Left renal pelvis (tissue), 4 donors: ENCODE results near the gene SAMM50. TPM values are rescaled to one million over a fixed set of nuclear protein-coding genes. Genes with fewer than 3 reads are reported as not detected.

ENCODE experiments used
- DNase-seq, 4 donors: peaks; one replicate each; pipeline ENCODE4 v3.0.0-alpha.2; 2013; ENCODE audit warnings: low read depth in 4 of 4, low spot score in 3 of 4
- polyA plus RNA-seq, 4 donors: library from polyadenylated mRNA; unstranded; fragments of 120-200 nt; gene quantifications; one replicate each; pipeline ENCODE4 v1.2.1, GENCODE V29; 2013; ENCODE audit not compliant: insufficient read length in 4 of 4

SAMM50 gene
- polyA plus RNA-seq, 4 donors: 46.3 to 68.2 (median 64.6) TPM

DNA sequence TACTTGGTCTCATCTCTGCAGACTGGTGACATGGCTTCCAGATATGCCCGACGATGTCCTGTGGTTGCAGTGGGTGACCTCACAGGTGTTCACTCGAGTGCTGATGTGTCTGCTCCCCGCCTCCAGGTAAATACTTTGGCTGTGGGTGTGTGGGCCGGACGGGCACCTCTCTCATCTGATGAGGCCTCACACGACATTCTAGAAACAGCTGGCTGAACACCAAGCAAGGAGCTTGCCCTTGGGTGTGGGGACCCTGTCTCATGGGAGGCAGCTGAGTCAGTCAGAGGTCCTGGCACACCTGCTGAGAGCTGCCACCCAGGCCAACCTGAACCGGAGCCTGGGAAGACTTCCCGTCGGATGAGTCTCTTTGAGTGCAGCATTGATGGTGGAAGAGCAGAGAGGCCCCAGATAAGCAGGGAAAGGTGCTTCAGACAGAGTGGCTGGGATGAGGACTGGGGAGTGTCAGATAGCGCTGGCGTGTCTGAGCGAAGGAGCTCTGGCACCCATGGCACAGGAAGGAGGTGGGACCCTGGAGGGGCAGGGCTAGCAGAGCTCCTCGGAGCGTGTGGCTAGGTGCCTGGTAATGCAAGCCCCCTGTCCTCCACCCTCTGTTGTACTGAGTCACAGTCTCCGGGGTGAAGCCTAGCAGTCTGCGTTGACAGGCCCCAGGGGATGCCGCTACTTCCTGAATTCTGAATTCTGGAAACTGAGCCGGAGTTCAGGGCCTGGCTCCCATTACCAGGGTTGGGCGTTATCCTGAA, 10.4 kb upstream of the SAMM50 start:
- no peak for DNase-seq

DNA sequence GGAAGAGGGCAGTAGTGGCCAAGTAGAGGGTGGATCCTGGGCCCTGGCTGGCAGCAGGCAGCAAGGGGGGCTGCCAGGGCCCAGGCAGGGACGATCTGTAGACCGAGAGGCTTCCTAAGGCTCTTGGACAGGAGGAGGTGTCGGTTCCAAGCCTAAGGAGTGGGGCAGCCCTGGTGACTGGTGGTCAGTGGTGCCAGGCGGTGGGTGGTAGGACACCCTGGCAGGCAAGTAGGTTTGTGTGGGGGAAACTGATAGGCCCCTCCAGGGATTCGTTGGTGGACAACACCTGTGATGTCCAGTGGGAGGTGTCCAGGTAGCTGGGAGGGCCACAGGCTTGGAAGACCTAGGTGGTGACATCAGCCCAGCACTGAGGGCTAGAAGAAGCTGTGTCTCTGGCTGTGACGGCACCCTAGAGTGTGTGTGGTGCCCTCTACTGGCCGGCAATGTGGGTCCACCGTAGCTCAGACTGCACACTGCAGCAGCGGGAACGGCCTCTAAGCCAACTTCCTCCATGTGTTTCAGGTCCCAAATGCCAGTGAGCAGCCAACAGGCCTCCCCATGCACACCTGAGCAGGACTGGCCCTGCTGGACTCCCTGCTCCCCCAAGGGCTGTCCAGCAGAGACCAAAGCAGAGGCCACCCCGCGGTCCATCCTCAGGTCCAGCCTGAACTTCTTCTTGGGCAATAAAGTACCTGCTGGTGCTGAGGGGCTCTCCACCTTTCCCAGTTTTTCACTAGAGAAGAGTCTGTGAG, 9.4 kb upstream of the SAMM50 start:
- DNase-seq: no peak

DNA sequence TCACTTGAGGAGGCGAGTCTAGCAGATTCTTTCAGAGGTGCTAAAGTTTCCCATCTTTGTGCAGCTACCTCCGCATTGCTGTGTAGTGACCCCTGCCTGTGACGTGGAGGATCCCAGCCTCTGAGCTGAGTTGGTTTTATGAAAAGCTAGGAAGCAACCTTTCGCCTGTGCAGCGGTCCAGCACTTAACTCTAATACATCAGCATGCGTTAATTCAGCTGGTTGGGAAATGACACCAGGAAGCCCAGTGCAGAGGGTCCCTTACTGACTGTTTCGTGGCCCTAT, 8.9 kb upstream of the SAMM50 start:
- DNase-seq: no peak

DNA sequence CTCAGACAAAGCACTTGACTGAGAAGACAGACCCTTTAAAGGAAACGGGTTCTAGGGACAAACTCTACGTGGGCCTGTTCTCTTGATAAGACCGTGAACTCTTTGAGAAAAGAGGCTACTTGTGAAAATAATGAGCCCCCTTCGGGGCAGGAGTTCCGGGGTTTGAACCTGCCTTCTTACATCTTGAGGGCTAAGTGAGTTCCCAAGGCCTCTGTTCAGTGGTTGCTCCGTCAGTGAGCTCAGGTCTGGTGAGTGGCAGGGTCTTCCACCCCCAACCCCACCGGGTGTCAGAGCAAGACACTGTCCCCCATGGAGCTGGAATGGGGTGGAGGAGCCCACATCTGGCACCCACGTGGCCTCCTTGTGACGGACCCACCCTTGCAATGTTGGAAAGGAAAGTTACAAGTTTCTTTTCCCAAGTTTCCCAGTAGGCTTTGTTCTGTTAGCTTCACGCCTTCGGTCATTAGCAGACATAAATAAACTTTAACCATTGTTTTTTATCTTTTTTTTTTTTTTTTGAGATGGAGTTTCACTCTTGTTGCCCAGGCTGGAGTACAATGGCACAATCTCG, 6.3 kb upstream of the SAMM50 start:
- no peak for DNase-seq

DNA sequence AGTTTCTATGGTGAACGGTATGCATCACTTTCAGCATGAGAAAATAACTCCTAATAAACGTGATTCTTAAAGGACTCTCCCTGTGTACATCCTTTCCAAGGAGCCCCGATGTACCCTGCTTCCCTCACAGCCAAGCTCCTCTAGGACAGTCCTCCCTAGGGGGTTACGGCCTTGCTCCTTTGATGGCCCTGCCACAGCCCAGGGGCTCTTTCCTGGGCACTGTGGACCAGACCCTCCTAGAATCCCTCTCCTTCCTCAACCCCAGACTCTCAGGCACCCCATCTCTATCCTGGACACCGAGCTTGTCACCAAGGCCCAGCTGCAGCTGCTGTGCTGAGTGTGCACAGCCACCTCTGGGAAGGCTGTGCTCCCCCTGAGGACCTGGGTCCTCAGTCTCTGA, 3.9 kb upstream of the SAMM50 start:
- no peak for DNase-seq

DNA sequence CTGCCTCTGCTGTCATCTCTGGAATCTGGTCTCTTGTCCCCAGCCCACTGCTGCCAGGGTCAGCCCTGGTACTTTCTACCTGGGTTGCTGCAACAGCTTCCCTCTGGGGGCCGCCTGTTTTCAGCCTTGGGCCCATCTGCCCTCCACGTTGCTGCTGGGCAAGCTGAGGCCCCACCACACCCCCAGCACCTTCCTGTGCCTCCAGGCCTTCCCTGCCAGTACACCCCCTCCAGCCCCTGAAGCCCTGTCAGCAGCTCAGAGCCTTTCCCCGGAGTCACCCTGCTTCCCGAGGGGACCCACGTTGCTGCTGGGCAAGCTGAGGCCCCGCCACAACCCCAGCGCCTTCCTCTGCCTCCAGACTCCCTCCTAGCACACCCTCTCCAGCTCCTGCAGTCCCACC, 3.3 kb upstream of the SAMM50 start:
- DNase-seq: no peak

DNA sequence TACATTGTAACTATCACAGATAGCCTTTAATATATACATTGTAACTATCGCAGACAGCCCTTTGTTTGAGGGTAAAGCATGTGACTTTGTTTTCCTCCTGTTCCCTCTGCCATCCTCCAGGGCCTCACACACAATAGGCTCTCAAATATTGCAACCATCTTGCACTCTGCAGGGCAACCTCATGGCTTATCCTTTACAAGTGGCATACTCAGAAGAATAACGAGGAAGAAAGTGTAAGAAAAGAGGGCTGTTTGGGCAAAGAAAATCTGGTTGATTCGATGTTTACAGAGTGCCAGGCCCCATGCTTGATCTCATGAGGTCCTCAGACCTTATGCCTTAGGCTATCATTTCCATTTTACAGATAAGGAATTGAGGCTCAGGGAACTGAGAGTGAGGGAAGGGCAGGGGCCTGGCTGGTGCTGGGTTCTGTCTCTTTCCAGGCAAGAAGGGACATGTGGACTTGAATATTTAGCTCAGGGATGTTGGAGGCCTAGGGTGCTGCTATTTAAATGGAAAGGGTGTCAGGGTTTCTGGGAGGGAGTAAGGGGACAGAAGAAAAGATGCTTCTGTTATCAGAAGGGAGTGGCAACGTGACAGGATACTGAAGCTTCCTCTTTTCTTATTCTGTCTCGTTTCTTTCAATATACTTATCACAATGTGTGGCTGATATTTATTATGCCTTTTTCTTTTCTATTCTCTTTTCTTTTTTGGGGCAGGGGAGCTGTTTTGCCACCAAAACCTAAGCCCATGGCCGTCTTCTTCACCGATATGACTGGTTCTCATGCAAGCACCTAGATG, 1.1 kb upstream of the SAMM50 start:
- DNase-seq: no peak

DNA sequence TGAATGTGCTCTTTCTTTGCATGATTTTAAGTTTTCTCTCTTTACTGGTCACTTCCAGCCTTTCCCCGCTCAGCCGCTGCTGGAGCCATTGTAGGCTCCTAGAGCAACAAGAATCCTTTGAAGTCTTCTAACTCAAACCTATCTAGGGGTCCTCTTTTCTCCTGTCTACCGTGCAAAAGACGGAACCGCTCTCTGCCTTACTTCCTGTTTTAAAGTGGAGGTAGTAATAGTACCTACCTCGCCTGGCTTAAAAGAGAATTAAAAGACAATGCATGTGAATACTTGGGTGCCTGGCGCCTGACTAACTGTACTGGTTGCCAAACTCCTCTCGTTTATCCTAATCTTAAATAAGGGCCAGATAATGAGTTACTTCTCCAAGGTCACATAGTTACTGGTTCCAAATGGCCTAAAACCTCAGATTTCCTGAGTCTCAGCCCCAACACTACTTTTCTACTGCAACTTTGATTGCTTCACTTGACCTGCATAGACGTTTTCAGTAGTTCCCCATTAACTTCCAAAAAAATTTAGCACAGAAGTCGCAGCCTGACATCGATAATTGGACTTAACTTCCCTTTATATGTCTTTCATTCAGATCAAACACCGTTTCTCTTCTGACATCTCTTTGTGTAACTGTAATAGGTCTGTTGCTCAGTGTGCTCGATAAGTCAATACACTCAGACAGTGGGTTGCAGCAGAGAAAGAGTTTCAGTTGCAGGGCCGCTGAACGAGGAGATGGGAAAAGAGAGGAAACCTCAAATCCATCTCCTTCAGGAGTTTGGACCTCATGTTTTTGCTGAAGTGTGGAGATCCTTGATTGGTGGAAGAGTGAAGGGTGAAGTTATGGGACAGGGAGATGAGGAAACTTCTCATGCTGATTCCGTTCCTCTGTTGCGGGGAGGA, 891 bp downstream of the SAMM50 start:
- DNase-seq: no peak

DNA sequence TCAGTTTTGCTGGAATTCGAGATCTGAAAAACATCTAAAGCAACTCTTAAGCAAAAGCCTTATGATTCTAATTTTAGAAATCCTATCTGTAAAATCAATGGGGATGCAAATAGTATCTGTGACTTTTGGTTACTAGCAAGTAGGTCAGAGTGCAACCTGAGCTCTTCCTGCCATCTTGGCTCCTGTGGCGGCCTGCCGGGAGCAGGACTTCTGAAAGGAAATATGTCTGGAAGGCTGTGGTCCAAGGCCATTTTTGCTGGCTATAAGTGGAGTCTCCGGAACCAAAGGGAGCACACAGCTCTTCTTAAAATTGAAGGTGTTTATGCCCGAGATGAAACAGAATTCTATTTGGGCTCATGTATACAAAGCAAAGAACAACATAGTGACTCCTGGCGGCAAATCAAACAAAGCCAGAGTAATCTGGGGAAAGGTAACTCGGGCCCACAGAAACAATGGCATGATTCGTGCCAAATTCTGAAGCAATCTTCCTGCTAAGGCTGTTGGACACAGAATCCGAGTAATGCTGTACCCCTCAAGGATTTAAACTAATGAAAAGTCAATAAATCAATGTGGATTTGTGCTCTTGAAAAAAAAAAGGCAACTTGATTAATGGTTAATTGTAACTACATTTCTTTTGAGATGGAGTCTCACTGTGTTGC, 1.7 kb downstream of the SAMM50 start:
- DNase-seq: no peak

DNA sequence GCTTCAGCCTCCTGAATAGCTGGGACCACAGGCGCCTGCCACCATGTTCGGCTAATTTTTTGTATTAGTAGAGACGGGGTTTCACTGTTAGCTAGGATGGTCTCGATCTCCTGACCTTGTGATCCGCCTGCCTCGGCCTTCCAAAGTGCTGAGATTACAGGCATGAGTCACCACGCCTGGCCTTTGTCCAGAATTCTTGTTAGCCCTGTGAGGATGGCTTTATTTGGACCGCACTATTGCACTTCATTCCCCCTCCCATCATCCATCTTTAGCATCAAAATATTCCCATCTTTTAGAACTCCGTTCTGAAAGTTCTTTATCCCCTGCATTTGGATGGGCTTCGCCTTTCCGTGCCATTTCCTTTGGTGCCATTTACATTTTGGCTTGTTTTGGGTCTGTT, 2.6 kb downstream of the SAMM50 start:
- no peak for DNase-seq

DNA sequence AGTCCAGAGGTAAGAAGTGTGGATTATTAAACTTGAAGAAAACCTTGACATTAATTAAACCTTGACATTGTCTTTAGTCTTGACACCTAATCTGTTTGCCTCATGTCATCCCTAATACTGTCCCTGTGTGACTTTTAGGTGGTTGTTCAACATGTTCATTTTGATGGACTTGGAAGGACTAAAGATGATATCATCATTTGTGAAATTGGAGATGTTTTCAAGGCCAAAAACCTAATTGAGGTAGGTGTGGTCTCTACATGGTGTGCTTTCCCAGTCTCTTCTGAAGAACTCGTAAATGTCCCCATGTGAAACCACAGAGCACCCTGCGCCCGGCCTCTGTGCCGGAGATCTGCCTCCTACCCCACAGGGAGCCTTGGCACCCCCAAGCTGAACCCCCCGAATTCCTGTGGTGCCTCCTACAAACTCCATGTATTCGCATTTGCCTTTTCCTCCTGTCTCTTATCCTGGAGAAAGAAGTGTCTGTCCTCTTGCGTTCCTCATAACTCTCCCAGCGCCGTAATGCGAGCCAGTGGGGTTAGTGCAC, 9.1 kb downstream of the SAMM50 start:
- DNase-seq: no peak

DNA sequence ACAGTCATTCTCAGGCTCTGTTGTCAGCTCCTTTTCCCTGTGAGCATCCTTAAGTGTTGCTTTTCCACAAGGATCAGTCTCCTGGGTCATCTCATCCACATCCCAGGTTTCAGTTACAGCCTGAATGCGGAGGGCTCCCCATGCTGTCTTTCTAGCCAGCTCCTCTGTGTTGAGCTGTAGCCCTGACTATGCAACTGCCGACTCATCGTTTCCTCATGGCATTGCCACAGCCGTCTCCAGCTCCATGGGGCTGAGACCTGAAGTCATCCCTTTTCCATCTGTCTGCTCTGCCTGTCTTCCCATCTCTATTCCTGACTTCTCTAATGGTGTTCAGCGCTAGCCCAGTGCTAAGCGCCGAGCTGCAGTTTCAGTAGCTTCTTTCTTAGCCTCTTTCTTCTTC, 11.8 kb downstream of the SAMM50 start:
- DNase-seq: no peak

DNA sequence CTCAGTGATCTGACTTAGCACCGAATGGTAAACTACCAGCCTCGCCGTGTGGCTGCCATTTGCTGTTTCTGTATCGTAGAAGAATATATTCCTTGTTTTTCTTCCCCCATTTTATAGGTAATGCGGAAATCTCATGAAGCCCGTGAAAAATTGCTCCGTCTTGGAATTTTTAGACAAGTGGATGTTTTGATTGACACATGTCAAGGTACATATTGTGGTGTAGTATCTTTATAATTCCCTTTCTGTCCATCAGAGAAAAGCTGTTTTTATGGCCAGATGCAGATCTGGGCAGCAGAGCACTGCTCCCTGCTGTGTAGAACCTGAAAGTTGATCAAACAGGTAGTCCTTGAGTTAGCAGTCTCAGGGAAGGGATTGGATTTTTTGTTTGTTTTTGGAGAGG, 13.4 kb downstream of the SAMM50 start:
- no peak for DNase-seq

DNA sequence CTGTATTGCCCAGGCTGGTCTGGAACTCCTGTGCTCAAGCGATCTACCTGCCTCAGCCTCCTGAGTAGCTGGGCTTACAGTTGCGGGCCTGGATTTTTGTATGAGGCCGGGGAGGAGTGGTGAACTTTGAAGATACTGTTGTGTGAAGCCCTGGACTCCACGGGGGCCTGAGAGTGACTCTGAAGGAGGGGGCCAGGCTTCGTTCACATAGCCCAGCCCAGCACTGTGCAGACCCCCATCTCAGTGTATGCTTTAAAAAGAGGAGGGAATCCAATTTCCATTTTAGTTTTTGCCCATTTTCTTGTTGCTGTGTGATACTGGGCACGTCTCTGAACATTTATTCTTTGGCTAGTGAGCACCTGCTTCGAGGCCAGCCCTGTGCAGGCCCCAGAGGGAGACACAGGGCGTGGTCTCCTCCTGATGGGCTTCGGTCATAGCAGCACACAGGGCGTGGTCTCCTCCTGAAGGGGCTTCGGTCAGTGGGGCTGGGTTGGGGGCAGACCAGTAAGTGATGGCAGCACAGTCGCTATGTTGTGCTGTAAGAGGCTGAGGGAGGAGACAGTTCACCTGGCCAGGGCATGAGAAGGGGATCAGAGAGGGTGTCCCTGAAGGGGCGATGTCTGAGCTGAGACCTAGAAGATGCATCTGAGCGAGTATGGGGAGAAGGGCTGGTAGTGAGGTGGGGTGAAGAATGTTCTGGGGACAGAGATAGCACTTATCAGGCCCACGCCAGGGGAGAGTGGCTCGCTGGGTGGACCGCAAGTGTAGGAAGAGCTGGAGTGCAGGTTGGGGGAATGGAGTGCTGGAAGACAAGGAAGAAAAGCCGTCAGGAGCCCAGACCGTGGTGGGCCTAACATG, 14.0 kb downstream of the SAMM50 start:
- DNase-seq: no peak

DNA sequence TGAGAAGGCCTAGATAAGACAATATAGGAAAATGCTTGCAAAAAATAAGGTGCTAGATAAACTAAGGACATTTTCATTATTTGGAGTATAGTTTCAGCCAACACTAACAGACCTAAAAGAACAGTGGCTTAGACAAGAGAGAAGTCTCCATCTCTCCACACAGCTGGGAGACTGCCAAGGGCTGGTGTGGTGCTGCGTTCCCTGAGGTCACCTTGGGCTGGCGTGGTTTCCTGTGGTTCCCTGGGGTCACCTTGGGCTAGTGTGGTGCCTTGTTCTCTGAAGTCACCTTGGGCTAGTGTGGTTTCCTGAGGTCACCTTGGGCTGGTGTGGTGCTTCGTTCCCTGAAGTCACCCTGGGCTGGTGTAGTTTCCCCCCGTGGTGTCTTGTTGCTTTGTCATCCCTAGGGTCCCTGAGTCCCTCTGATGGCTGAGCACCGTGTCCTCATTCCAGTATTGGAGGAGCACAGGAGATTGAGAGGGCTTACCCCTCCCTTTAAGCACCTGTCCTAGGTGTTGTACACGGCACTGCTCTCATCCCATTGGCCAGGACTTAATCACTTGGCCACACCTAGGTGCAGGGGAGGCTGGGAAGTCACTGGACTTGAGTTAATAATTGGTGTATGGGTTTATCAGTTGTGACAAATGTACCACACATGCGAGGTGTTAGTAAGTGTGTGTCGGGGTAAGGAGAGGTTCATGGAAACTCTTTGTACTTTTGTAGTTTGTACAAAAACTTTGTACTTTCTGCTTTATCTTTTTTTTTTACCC, 14.9 kb downstream of the SAMM50 start:
- DNase-seq: no peak

DNA sequence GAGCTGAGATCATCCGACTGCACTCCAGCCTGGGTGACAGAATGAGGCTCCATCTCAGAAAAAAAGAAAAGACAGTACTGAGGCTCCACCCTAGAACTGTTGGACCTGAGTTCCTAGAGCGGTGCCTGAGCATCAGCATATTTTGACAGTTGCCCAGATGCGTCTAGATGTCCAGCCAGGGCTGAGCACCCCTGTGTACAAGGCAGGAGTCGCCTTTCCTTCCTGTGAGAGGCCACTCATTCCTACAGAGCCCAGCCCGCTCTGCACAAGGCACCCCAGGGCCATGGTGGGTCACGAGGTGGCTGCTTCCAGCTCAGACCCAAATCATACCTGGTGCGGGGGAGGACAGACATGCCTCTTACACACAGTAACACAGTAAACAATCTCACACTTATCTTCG, 15.9 kb downstream of the SAMM50 start:
- DNase-seq: no peak

DNA sequence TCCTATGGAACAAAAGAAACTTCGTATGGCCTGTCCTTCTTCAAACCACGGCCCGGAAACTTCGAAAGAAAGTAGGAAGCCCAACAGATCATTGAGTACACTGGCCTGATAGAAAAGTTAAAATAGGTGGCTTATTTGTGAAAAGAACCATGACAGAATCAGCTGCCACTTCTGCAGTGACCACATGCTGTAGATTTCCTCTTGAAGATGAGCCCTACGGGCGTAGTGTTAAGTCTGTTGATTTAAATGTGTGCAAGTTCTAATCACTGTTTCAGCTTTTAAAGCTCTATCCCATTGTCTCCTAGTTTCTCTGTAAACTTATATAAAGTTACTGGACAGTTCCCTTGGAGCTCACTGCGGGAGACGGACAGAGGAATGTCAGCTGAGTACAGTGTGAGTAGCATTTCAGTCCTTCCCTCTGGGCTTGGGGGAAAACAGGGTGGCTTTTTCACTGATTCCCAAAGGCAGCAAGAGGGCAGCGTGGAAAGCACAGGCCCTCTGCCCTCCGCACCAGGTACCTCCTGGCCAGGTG, 17.8 kb downstream of the SAMM50 start:
- DNase-seq: no peak
